NB4 (cell line): Measurements from ENCODE around the gene FBXO46.

Experiments used
- CTCF ChIP-seq: IDR thresholded peaks from one replicate; pipeline ENCODE4 v1.5.1; 2012; ENCODE audit warnings: low read depth, low read length
- MYC ChIP-seq: IDR thresholded peaks from 2 replicates; pipeline ENCODE4 v1.6.1; 2011; ENCODE audit warnings: low read depth, low read length
- POLR2A ChIP-seq: IDR thresholded peaks from 2 replicates; pipeline ENCODE4 v1.6.1; 2011; ENCODE audit warnings: mild to moderate bottlenecking; ENCODE audit not compliant: insufficient read length; ENCODE audit errors: extremely low read depth

- TF ChIP-seq CTCF (no peak), POLR2A (peak; percentile 86), MYC (peak; percentile 76)
Measured at GRCh38 chr19:45692187-45693105, 38.2 kb downstream of the FBXO46 start, which contains the start of gene QPCTL.
